ENCODE data around the gene UGT1A3.

DNA sequence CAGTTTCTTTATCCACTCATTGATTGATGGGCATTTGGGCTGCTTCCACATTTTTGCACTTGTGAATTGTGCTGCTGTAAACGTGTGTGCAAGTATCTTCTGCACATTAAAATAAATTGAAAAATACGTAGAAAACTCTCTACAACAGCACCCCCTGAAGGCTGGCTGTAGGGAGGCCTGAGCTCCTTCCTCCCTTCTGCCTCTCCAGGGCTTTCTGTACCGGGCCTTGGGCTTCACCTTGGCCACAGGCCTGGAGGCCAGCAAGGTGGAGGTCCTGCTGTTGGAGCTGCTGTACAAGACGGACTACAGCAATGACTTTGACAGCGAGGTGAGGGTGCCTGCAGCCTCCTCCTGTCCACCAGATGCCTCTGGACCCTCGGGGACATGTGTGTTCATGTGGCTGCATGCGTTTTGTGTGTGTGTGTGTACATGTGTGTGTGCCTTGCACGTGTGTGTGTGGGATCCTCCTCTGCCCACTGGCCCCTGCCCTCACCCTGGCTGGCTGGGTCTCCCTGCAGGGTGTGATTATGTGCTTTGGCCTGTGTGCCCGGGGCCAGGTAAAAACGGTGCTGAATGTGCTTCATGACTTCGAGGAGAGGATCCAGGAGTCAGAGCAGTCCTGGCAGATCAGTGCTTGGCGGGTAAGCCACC lies 78.5 kb downstream of the UGT1A3 start:
- TF ChIP-seq CTCF (IDR thresholded peaks at IDR 0.05), result no peak
- TF ChIP-seq POLR2A (IDR thresholded peaks at IDR 0.05), result no peak

All from heart left ventricle (tissue), 13 donors.